K562 (cell line): ENCODE data around the gene EFEMP2. TPM values are rescaled to one million over a fixed set of nuclear protein-coding genes. Genes with fewer than 3 reads are reported as not detected.

Experiments
- ARHGAP35 ChIP-seq: fragments of 450-650 bp; IDR thresholded peaks from 2 replicates; pipeline ENCODE4 v1.6.1; 2018; ENCODE audit not compliant: partially characterized antibody
- BCL6 ChIP-seq: fragments of 250-450 bp; sonication (Bioruptor Pico); IDR thresholded peaks from 2 replicates; pipeline ENCODE4 v1.4.0; 2020
- CEBPB ChIP-seq: fragments of 450-650 bp; IDR thresholded peaks from 2 replicates; pipeline ENCODE4 v1.6.1; 2016; ENCODE audit warnings: missing genetic modification characterization, missing compliant biosample characterization
- ETV1 ChIP-seq: fragments of 450-650 bp; conservative IDR thresholded peaks from 2 replicates; pipeline ENCODE4 v1.6.1; 2016; ENCODE audit warnings: missing genetic modification characterization, control low read depth, low read depth, missing compliant biosample characterization
- HES1 ChIP-seq: fragments of 450-650 bp; IDR thresholded peaks from 2 replicates; pipeline ENCODE4 v1.6.1; 2016; ENCODE audit warnings: low read depth, mild to moderate bottlenecking, moderate library complexity
- HMG20B ChIP-seq: fragments of 250-450 bp; sonication (Bioruptor Pico); IDR thresholded peaks from 2 replicates; pipeline ENCODE4 v1.5.0; 2021; ENCODE audit warnings: mild to moderate bottlenecking
- HNRNPLL ChIP-seq: fragments of 200-400 bp; formaldehyde crosslinking; IDR thresholded peaks from 2 replicates; pipeline ENCODE4 v1.6.1; 2017; ENCODE audit warnings: low read length, low read depth, mild to moderate bottlenecking; ENCODE audit not compliant: poor library complexity, severe bottlenecking
- HOMEZ ChIP-seq: fragments of 250-450 bp; sonication (Bioruptor Pico); IDR thresholded peaks from 2 replicates; pipeline ENCODE4 v1.4.0; 2020; ENCODE audit warnings: mild to moderate bottlenecking, moderate library complexity
- JUN ChIP-seq, 2 experiments: sonication (generic) in 1 of 2; formaldehyde crosslinking in 1 of 2; IDR thresholded peaks; 2 replicates each; pipeline versions ENCODE4 v1.6.1 to v1.8.0; 2012 to 2022; ENCODE audit warnings: borderline replicate concordance in 2 of 2, mild to moderate bottlenecking in 2 of 2, improper control_type of control experiment in 1 of 2, low read depth in 1 of 2, low read length in 1 of 2, missing genetic modification reagents in 1 of 2
- KDM5B ChIP-seq: fragments of 200-600 bp; sonication (generic); IDR thresholded peaks from 2 replicates; pipeline ENCODE4 v1.6.1; 2012; ENCODE audit warnings: low read depth, mild to moderate bottlenecking, moderate library complexity, low read length, control low read depth, inconsistent platforms; ENCODE audit not compliant: insufficient replicate concordance
- POLR3G ChIP-seq: IDR thresholded peaks from 2 replicates; pipeline ENCODE4 v1.6.1; 2011; ENCODE audit not compliant: insufficient read length, insufficient replicate concordance; ENCODE audit errors: extremely low read depth
- SAP30 ChIP-seq: fragments of 200-600 bp; sonication (generic); IDR thresholded peaks from 2 replicates; pipeline ENCODE4 v1.6.1; 2012; ENCODE audit warnings: borderline replicate concordance, low read depth, mild to moderate bottlenecking, moderate library complexity, low read length, control low read depth, inconsistent platforms; ENCODE audit not compliant: insufficient read depth, poor library complexity, severe bottlenecking
- TBP ChIP-seq: optimal IDR thresholded peaks from 2 replicates; pipeline ENCODE3; 2011; ENCODE audit warnings: low read depth, low read length, improper control_type of control experiment
- TSHZ1 ChIP-seq: fragments of 250-450 bp; sonication (Bioruptor Pico); IDR thresholded peaks from 2 replicates; pipeline ENCODE4 v1.4.0; 2020; ENCODE audit warnings: mild to moderate bottlenecking, moderate library complexity
- ZBTB5 ChIP-seq: fragments of 450-650 bp; IDR thresholded peaks from 2 replicates; pipeline ENCODE4 v1.6.1; 2017; ENCODE audit warnings: antibody characterized with exemption
- ZNF232 ChIP-seq: sonication (generic); formaldehyde crosslinking; IDR thresholded peaks from 2 replicates; pipeline ENCODE4 v1.8.0; 2022; ENCODE audit warnings: mild to moderate bottlenecking, missing genetic modification reagents
- ZNF584 ChIP-seq: fragments of 200-800 bp; sonication (Bioruptor generic); IDR thresholded peaks from 2 replicates; pipeline ENCODE4 v1.6.1; 2016; ENCODE audit warnings: low read depth, mild to moderate bottlenecking, missing genetic modification characterization, missing compliant biosample characterization
- ZNF668 ChIP-seq: fragments of 250-450 bp; sonication (Bioruptor Pico); IDR thresholded peaks from 2 replicates; pipeline ENCODE4 v1.8.0; 2022; ENCODE audit warnings: mild to moderate bottlenecking, inconsistent platforms
- ZNF717 ChIP-seq: fragments of 250-450 bp; sonication (Bioruptor Pico); IDR thresholded peaks from 2 replicates; pipeline ENCODE4 v1.5.0; 2021
- polyA plus RNA-seq, 8 experiments: library from polyadenylated mRNA; depleted of rRNA in 4 of 8; stranded (reverse) in 5 of 8; unstranded in 3 of 8; fragments of >200 nt; fragmentation: Nextera tagmentation in 2 of 8; fragmentation: Illumina TruSeq in 1 of 8; extraction: Ambion mirVana in 2 of 8; extraction: Trizol in 1 of 8; gene quantifications; 2 replicates each; pipeline versions ENCODE4 v1.2.1 to v1.2.3, GENCODE V29; 2011 to 2014; ENCODE audit warnings: inconsistent platforms in 1 of 8, missing spikeins in 1 of 8
- total RNA-seq, 7 experiments: library from RNA; depleted of rRNA in 6 of 7; stranded (reverse); fragments of >200 nt in 6 of 7; fragmentation: Illumina TruSeq in 2 of 7; extraction: Trizol in 2 of 7; gene quantifications; 2 replicates each; pipeline versions ENCODE4 v1.2.1 to v1.2.3, GENCODE V29; 2011 to 2021; ENCODE audit warnings: low replicate concordance in 1 of 7

EFEMP2 gene
- total and polyA plus RNA-seq, 9 of the 15 experiments (the other 6 are each of a cell fraction or from before 2014, with no cell fraction given), result 0.07 to 2.9 (median 0.69) TPM; not detected in 1

GRCh38 chr11:65900125-65900898 is 27.7 kb upstream of the EFEMP2 start, which contains the start of gene FOSL1 (continued):
- TF ChIP-seq SAP30, result no peak
- no peak for TF ChIP-seq ZNF668 (CRISPR knock-in tag)
- TF ChIP-seq HNRNPLL, result peak; percentile 62
- TF ChIP-seq ZNF584 (CRISPR knock-in tag), result no peak
- no peak for TF ChIP-seq CEBPB (tag)
- no peak for TF ChIP-seq ARHGAP35
- TF ChIP-seq HMG20B (CRISPR knock-in tag), result no peak
- no peak for TF ChIP-seq HES1
- TF ChIP-seq TSHZ1 (CRISPR knock-in tag), result no peak
- TF ChIP-seq ZBTB5, result no peak
- peak; percentile 98 for TF ChIP-seq TBP
- TF ChIP-seq ETV1 (tag), result no peak
- no peak for TF ChIP-seq POLR3G
- 0 out of 2 replicates have a peak, but pooled peaks have one; percentile 14 for TF ChIP-seq ZNF232 (CRISPR knock-in tag)
- TF ChIP-seq KDM5B, result peak; percentile 97
- TF ChIP-seq JUN (IDR thresholded peaks at IDR 0.05; ENCODE audit: borderline replicate concordance, low read depth, low read length), result peak; percentile 78
- TF ChIP-seq JUN (CRISPR knock-in tag; IDR thresholded peaks at IDR 0.05; ENCODE audit: borderline replicate concordance), result peak; percentile 94; the same call in 1 of the 2 replicates
- TF ChIP-seq HOMEZ, result no peak
- TF ChIP-seq BCL6 (CRISPR knock-in tag), result no peak
- TF ChIP-seq ZNF717, result no peak
